ENCODE data around the gene TMEM63A. TPM values are rescaled to one million over a fixed set of nuclear protein-coding genes. Genes with fewer than 3 reads are reported as not detected.

TMEM63A gene
- total RNA-seq, 1 donor from 2014 or later, result 38.1 TPM

DNA sequence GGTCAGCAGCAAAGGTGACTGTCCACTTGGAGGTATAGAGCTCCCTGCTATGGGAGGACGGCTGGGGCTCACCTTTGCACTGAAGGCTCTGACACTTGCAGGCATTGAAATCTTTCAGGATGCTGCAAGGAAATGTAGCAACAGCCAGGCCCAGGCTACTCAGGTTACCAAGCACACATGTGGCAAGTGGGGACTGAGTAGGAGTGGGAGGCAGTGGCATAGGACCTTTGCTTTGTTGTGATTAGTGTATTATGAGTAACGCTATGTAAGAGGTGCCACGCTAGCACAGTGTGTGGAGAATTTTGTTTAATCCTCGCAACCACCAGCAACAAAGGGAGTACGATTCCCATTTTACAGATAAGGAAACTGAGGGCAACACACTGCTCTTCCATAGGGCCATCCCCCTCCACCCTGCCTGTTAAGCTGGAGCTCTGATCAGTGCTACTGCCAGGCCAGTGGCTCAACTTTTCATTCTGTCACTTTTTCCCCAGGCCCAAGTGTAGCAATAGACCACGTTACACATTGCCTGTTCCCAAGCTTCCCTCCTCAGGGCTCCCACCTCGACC, 21.2 kb downstream of the TMEM63A start:
- H3K9me3 ChIP-seq, result no peaks in the 10 kb centered on the region
- peaks cover 21% of the 10 kb centered on the region for H3K4me1 ChIP-seq
- no peak for DNase-seq (ENCODE audit: extremely low spot score in 2 of 2)
- no peak overlapping the region for H3K4me3 ChIP-seq
- peaks cover 0 to 53% of the 10 kb centered on the region in 2 donors for H3K36me3 ChIP-seq
- TF ChIP-seq CTCF (IDR thresholded peaks at IDR 0.05) (no peak), POLR2A (IDR thresholded peaks at IDR 0.05) (no peak), POLR2AphosphoS5 (IDR thresholded peaks at IDR 0.05; ENCODE audit: insufficient read depth in 1 of 2, low read depth in 1 of 2) (no peak)
- intact Hi-C loops (cut with DNase I), result no loop called here
- no peaks in the 10 kb centered on the region for H3K27me3 ChIP-seq
- H3K27ac ChIP-seq, result no peak overlapping the region

GRCh38 chr1:225860107-225860506, 22.1 kb downstream of the TMEM63A start:
- Histone ChIP-seq H3K36me3 (peaks cover 0 to 50% of the 10 kb centered on the region in 2 donors), H3K27me3 (no peaks in the 10 kb centered on the region), H3K4me3 (no peak overlapping the region), H3K9me3 (no peaks in the 10 kb centered on the region), H3K4me1 (peaks cover 21% of the 10 kb centered on the region), H3K27ac (no peak overlapping the region)
- TF ChIP-seq CTCF (IDR thresholded peaks at IDR 0.05), result no peak
- TF ChIP-seq POLR2A (IDR thresholded peaks at IDR 0.05), result no peak
- TF ChIP-seq POLR2AphosphoS5 (IDR thresholded peaks at IDR 0.05; ENCODE audit: insufficient read depth in 1 of 2, low read depth in 1 of 2), result no peak
- intact Hi-C loops (cut with DNase I), result no loop called here
- DNase-seq (ENCODE audit: extremely low spot score in 2 of 2), result no peak

GRCh38 chr1:225859151-225859550, 23.0 kb downstream of the TMEM63A start:
- Histone ChIP-seq H3K4me1 (peaks cover 14% of the 10 kb centered on the region), H3K36me3 (peaks cover 0 to 60% of the 10 kb centered on the region in 2 donors)
- intact Hi-C loops (cut with DNase I), result no loop called here

GRCh38 chr1:225857256-225857655, 24.9 kb downstream of the TMEM63A start:
- Histone ChIP-seq H3K36me3 (peaks cover 0 to 61% of the 10 kb centered on the region in 2 donors), H3K4me3 (no peak overlapping the region), H3K27ac (no peak overlapping the region), H3K4me1 (no peaks in the 10 kb centered on the region), H3K27me3 (no peaks in the 10 kb centered on the region), H3K9me3 (no peaks in the 10 kb centered on the region)
- no peak for DNase-seq (ENCODE audit: extremely low spot score in 2 of 2)
- intact Hi-C loops (cut with DNase I), result no loop called here
- TF ChIP-seq POLR2AphosphoS5 (IDR thresholded peaks at IDR 0.05; ENCODE audit: insufficient read depth in 1 of 2, low read depth in 1 of 2) (no peak), POLR2A (IDR thresholded peaks at IDR 0.05) (no peak), CTCF (IDR thresholded peaks at IDR 0.05) (no peak)

More at GRCh38 chr1:225859151-225859550, 23.0 kb downstream of the TMEM63A start:
- no peak for DNase-seq (ENCODE audit: extremely low spot score in 2 of 2)
- Histone ChIP-seq H3K27me3 (no peaks in the 10 kb centered on the region), H3K4me3 (no peak overlapping the region), H3K27ac (no peak overlapping the region), H3K9me3 (no peaks in the 10 kb centered on the region)
- TF ChIP-seq POLR2AphosphoS5 (IDR thresholded peaks at IDR 0.05; ENCODE audit: insufficient read depth in 1 of 2, low read depth in 1 of 2) (no peak), POLR2A (IDR thresholded peaks at IDR 0.05) (no peak), CTCF (IDR thresholded peaks at IDR 0.05) (no peak)

DNA sequence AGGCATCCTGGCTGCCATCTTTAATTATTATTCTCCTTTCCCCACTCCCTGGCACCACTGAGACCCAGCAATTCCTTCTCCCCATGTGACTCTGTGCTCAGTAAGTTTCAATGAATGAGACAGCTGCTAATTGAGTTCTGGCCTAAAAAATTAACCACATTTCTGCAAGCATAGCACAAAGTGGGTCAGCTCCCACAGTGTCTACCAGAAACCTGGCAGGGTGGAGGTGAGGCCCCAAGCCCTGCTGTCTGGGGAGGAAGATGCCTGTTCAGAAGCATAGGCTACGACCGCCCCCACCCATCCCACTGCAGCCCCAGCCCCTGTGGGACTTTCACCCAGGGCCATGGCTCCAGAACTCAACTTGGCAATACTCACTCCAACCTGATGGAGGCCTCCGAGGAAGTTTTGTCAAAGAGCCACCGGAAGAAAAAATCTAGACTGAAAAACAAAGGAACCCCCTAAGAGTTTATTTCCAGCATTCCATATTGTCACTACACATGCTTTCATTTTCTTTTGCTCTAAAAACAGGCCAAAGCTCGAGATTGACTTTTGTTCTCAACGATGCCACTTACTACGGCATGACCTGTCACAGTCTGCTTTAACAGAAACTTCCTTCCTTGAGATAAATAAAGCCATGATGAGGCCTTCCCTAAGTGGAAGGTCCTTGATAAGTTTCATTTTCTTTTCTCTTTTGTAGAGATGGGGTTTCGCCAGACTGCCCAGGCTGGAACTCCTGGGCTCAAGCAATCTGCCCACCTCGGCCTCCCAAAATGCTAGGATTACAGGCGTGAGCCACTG, 26.5 kb downstream of the TMEM63A start:
- no peak for TF ChIP-seq POLR2A (IDR thresholded peaks at IDR 0.05)
- no peak for TF ChIP-seq POLR2AphosphoS5 (IDR thresholded peaks at IDR 0.05; ENCODE audit: insufficient read depth in 1 of 2, low read depth in 1 of 2)
- TF ChIP-seq CTCF (IDR thresholded peaks at IDR 0.05), result no peak
- H3K4me3 ChIP-seq, result no peak overlapping the region
- intact Hi-C loops (cut with DNase I), result no loop called here

More for the DNA sequence above, 26.5 kb downstream of the TMEM63A start:
- no peak for DNase-seq (ENCODE audit: extremely low spot score in 2 of 2)
- no peaks in the 10 kb centered on the region for H3K4me1 ChIP-seq
- H3K9me3 ChIP-seq, result no peaks in the 10 kb centered on the region
- peaks cover 0 to 50% of the 10 kb centered on the region in 2 donors for H3K36me3 ChIP-seq
- no peaks in the 10 kb centered on the region for H3K27me3 ChIP-seq
- no peak overlapping the region for H3K27ac ChIP-seq
